Lung (tissue), 12 donors: ENCODE measurements around the gene IGBP1. TPM values are rescaled to one million over a fixed set of nuclear protein-coding genes. Genes with fewer than 3 reads are reported as not detected.
"Not testable (repeated sequence)": the region's sequence is repeated elsewhere in the genome, so short reads cannot be mapped to it uniquely, and the experiment has no call there.

ENCODE experiments used
- ATAC-seq: fragments of 200-7000 bp; cut with Tn5 transposase; one replicate; pipeline ENCODE4 v1.9.1; 2020; ENCODE audit warnings: moderate number of reproducible peaks; ENCODE audit not compliant: insufficient read depth, low FRiP score
- DNase-seq, 3 donors: peaks; one replicate each; pipeline ENCODE4 v3.0.0-alpha.2; 2013 to 2017
- H3K27ac ChIP-seq, 2 donors: one replicate each; pipeline ENCODE4 v1.5.1; 2013; ENCODE audit warnings: mild to moderate bottlenecking in 2 of 2, moderate library complexity in 2 of 2, control low read depth in 1 of 2, inconsistent platforms in 1 of 2, low read depth in 1 of 2, low read length in 1 of 2
- H3K27me3 ChIP-seq, 3 donors: one replicate each; pipeline ENCODE4 v1.5.1; 2013; ENCODE audit warnings: low read length in 2 of 3; ENCODE audit not compliant: control insufficient read depth in 3 of 3, insufficient read depth in 3 of 3
- H3K36me3 ChIP-seq, 4 donors: one replicate each; pipeline ENCODE4 v1.5.1; 2013; ENCODE audit warnings: low read length in 4 of 4, mild to moderate bottlenecking in 1 of 4, moderate library complexity in 1 of 4; ENCODE audit not compliant: control insufficient read depth in 4 of 4, insufficient read depth in 4 of 4
- H3K4me1 ChIP-seq, 5 donors: one replicate each; pipeline ENCODE4 v1.5.1; 2013; ENCODE audit warnings: low read length in 5 of 5, mild to moderate bottlenecking in 2 of 5, moderate library complexity in 1 of 5; ENCODE audit not compliant: control insufficient read depth in 5 of 5, insufficient read depth in 5 of 5
- H3K4me3 ChIP-seq: one replicate; pipeline ENCODE4 v1.5.1; 2013; ENCODE audit warnings: mild to moderate bottlenecking, control low read depth, moderate library complexity
- H3K9ac ChIP-seq, 2 donors: one replicate each; pipeline ENCODE4 v1.5.1; 2013; ENCODE audit warnings: low read length in 2 of 2, control low read depth in 1 of 2; ENCODE audit not compliant: insufficient read depth in 1 of 2
- H3K9me3 ChIP-seq, 4 donors: one replicate each; pipeline ENCODE4 v1.5.1; 2013; ENCODE audit warnings: low read length in 3 of 4, mild to moderate bottlenecking in 1 of 4, moderate library complexity in 1 of 4; ENCODE audit not compliant: control insufficient read depth in 4 of 4, insufficient read depth in 3 of 4
- WGBS, 2 donors: extraction: QIAGEN DNeasy Blood & Tissue Kit; methylation state at CpG; one replicate each; pipeline ENCODE4 v1.1.7; 2013; 5-methylcytosine and 5-hydroxymethylcytosine counted together
- polyA plus RNA-seq, 2 donors: library from polyadenylated mRNA; stranded (reverse); fragments of 200-250 nt; gene quantifications; one replicate each; pipeline ENCODE4 v1.2.1, GENCODE V29; 2013
- total RNA-seq, 2 donors: library from RNA; depleted of rRNA in 1 of 2; stranded (reverse); fragments of >200 nt in 1 of 2; gene quantifications; one replicate each; pipeline ENCODE4 v1.2.1, GENCODE V29; 2014 to 2021
- TF ChIP-seq, protein P1 (sequence below): IDR thresholded peaks from 2 replicates; pipeline ENCODE4 v1.5.1; 2012; ENCODE audit warnings: mild to moderate bottlenecking; ENCODE audit errors: control extremely low read depth, extremely low read depth
- donor health status: control.
- donor health status: control.
- donor health status: Bipolar disorder and iron deficiency.
- donor health status: healthy.
- donor health status: DM: yes; HTN: yes; CAD: no.

IGBP1 gene
- total and polyA plus RNA-seq, 4 donors = 35.5 to 69.1 (median 38.3) TPM

GRCh38 chrX:70105229-70105628 lies 28.0 kb upstream of the IGBP1 start:
- H3K27ac ChIP-seq = no peak overlapping the region
- H3K4me3 ChIP-seq = no peak overlapping the region
- DNase-seq (no peak), ATAC-seq (no peak)
- TF ChIP-seq, protein P1, sequence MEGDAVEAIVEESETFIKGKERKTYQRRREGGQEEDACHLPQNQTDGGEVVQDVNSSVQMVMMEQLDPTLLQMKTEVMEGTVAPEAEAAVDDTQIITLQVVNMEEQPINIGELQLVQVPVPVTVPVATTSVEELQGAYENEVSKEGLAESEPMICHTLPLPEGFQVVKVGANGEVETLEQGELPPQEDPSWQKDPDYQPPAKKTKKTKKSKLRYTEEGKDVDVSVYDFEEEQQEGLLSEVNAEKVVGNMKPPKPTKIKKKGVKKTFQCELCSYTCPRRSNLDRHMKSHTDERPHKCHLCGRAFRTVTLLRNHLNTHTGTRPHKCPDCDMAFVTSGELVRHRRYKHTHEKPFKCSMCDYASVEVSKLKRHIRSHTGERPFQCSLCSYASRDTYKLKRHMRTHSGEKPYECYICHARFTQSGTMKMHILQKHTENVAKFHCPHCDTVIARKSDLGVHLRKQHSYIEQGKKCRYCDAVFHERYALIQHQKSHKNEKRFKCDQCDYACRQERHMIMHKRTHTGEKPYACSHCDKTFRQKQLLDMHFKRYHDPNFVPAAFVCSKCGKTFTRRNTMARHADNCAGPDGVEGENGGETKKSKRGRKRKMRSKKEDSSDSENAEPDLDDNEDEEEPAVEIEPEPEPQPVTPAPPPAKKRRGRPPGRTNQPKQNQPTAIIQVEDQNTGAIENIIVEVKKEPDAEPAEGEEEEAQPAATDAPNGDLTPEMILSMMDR = no peak
- 33 to 56% methylated on average over 2 of the region's 2 CpGs for WGBS, 2 donors
- no peaks in the 10 kb centered on the region for H3K9me3 ChIP-seq
- no peaks in the 10 kb centered on the region for H3K36me3 ChIP-seq
- H3K9ac ChIP-seq = no peak overlapping the region
- H3K4me1 ChIP-seq = no peaks in the 10 kb centered on the region
- peaks cover 0 to 4% (median 0%) of the 10 kb centered on the region in 3 donors for H3K27me3 ChIP-seq

GRCh38 chrX:70111436-70112026 lies 21.7 kb upstream of the IGBP1 start:
- H3K9me3 ChIP-seq, H3K9ac ChIP-seq, H3K4me1 ChIP-seq, H3K27ac ChIP-seq, ATAC-seq, H3K36me3 ChIP-seq, H3K4me3 ChIP-seq, DNase-seq, H3K27me3 ChIP-seq: not testable (repeated sequence)
- 88 to 96% methylated on average over 4 of the region's 4 CpGs for WGBS, 2 donors

GRCh38 chrX:70117738-70118137 lies 15.5 kb upstream of the IGBP1 start:
- ATAC-seq (no peak), DNase-seq (no peak)
- TF ChIP-seq, protein P1 = no peak
- Histone ChIP-seq H3K27me3 (peaks cover 0 to 3% (median 0%) of the 10 kb centered on the region in 3 donors), H3K4me1 (no peaks in the 10 kb centered on the region), H3K9me3 (peaks cover 0 to 6% (median 2%) of the 10 kb centered on the region in 4 donors), H3K4me3 (no peak overlapping the region), H3K9ac (no peak overlapping the region), H3K36me3 (no peaks in the 10 kb centered on the region), H3K27ac (no peak overlapping the region)

DNA sequence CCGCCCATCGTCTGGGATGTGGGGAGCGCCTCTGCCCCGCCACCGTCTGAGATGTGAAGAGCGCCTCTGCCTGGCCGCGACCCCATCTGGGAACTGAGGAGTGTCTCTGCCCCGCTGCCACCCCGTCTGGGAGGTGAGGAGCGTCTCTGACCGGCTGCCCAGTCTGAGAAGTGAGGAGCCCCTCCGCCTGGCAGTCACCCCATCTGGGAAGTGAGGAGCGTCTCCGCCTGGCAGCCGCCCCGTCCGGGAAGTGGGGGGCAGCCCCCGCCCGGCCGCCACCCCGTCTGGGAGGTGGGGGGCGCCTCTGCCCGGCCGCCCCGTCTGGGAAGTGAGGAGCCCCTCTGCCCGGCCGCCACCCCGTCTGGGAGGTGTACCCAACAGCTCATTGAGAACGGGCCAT lies 10.2 kb upstream of the IGBP1 start:
- not testable (repeated sequence) for H3K9ac ChIP-seq, DNase-seq, H3K4me1 ChIP-seq, H3K27me3 ChIP-seq, H3K27ac ChIP-seq, H3K4me3 ChIP-seq, H3K9me3 ChIP-seq, ATAC-seq, H3K36me3 ChIP-seq
- WGBS, 2 donors = 94 to 100% methylated on average over 1 to 26 of the region's 30 CpGs
